Dermis microvascular lymphatic vessel endothelial cell (primary cell): ENCODE data around the gene SETBP1. TPM values are rescaled to one million over a fixed set of nuclear protein-coding genes. Genes with fewer than 3 reads are reported as not detected.
A peak's percentile ranks its signal among the peaks of the same experiment; 100 is the strongest.

ENCODE experiments used
- DNase-seq, 2 donors: peaks; one replicate each; pipeline versions ENCODE4 v3.0.0 to v3.0.0-alpha.2; 2010; ENCODE audit warnings: low read depth in 2 of 2
- total RNA-seq: library from RNA; depleted of rRNA; stranded (reverse); fragments of >200 nt; gene quantifications from 2 replicates; pipeline ENCODE4 v1.2.1, GENCODE V29; 2014

SETBP1 gene
- total RNA-seq, 1 donor from 2014 or later, result 2.3 TPM

- DNase-seq, result no peak
Observed at GRCh38 chr18:44936485-44936884, 255.8 kb downstream of the SETBP1 start.

- peak in 1 of 2 donors; percentile 16 for DNase-seq
Observed at GRCh38 chr18:44937960-44938719, 257.5 kb downstream of the SETBP1 start.

- DNase-seq, result no peak
Observed at GRCh38 chr18:44938720-44939665, 258.3 kb downstream of the SETBP1 start.

GRCh38 chr18:44941516-44941915 is 260.8 kb downstream of the SETBP1 start:
- DNase-seq, result no peak

GRCh38 chr18:44942073-44942472 is 261.4 kb downstream of the SETBP1 start:
- no peak for DNase-seq

- no peak for DNase-seq
Observed at GRCh38 chr18:44943311-44943881, 262.7 kb downstream of the SETBP1 start.

GRCh38 chr18:44944461-44944860 is 263.8 kb downstream of the SETBP1 start:
- DNase-seq, result no peak

GRCh38 chr18:44945888-44946401 is 265.3 kb downstream of the SETBP1 start:
- no peak for DNase-seq

GRCh38 chr18:44946529-44947113 is 265.9 kb downstream of the SETBP1 start:
- DNase-seq, result no peak

GRCh38 chr18:44949967-44950366 is 269.3 kb downstream of the SETBP1 start:
- DNase-seq, result no peak

- DNase-seq, result no peak
Observed at GRCh38 chr18:44950685-44951195, 270.1 kb downstream of the SETBP1 start.

- DNase-seq, result no peak
Observed at GRCh38 chr18:44951748-44952147, 271.1 kb downstream of the SETBP1 start.

- no peak for DNase-seq
Observed at GRCh38 chr18:44954257-44954656, 273.6 kb downstream of the SETBP1 start.

- no peak for DNase-seq
Observed at GRCh38 chr18:44955825-44956224, 275.1 kb downstream of the SETBP1 start.

GRCh38 chr18:44957025-44957424 is 276.3 kb downstream of the SETBP1 start:
- DNase-seq, result no peak

GRCh38 chr18:44957461-44957860 is 276.8 kb downstream of the SETBP1 start:
- DNase-seq, result no peak

GRCh38 chr18:44958040-44958439 is 277.4 kb downstream of the SETBP1 start:
- no peak for DNase-seq

- no peak for DNase-seq
Observed at GRCh38 chr18:44958455-44958854, 277.8 kb downstream of the SETBP1 start.

- no peak for DNase-seq
Observed at GRCh38 chr18:44959013-44959412, 278.3 kb downstream of the SETBP1 start.

GRCh38 chr18:44960580-44960979 is 279.9 kb downstream of the SETBP1 start:
- no peak for DNase-seq

- no peak for DNase-seq
Observed at GRCh38 chr18:44961288-44961995, 280.8 kb downstream of the SETBP1 start.
